A549 (cell line): ENCODE measurements around the gene RCCD1.

Experiments used
- MAZ ChIP-seq: fragments of 150-350 bp; IDR thresholded peaks from 2 replicates; pipeline ENCODE4 v1.6.1; 2014; ENCODE audit warnings: antibody characterized with exemption, low read depth, low read length, borderline replicate concordance
- MYC ChIP-seq: IDR thresholded peaks from 2 replicates; pipeline ENCODE4 v1.6.1; 2012; ENCODE audit warnings: mild to moderate bottlenecking, inconsistent platforms, low read length, improper control_type of control experiment, borderline replicate concordance
- POLR2A ChIP-seq: IDR thresholded peaks from 2 replicates; pipeline ENCODE4 v1.6.1; 2012; ENCODE audit warnings: mild to moderate bottlenecking, low read length
- RAD21 ChIP-seq, 2 experiments: fragments of >200 bp in 1 of 2; sonication (Bioruptor Twin) in 1 of 2; formaldehyde crosslinking in 1 of 2; IDR thresholded peaks in 1 of 2; conservative IDR thresholded peaks in 1 of 2; 2 replicates in 1 of 2; 3 replicates in 1 of 2; pipeline ENCODE4 v1.6.1; 2012 to 2018; ENCODE audit warnings: inconsistent platforms in 1 of 2
- RARB ChIP-seq: fragments of 250-450 bp; sonication (Bioruptor Pico); IDR thresholded peaks from 2 replicates; pipeline ENCODE4 v1.8.0; 2021; ENCODE audit warnings: mild to moderate bottlenecking, moderate library complexity
- TF ChIP-seq, protein P1 (sequence below): IDR thresholded peaks from 2 replicates; pipeline ENCODE4 v1.6.1; 2012; ENCODE audit warnings: low read depth, borderline replicate concordance

DNA sequence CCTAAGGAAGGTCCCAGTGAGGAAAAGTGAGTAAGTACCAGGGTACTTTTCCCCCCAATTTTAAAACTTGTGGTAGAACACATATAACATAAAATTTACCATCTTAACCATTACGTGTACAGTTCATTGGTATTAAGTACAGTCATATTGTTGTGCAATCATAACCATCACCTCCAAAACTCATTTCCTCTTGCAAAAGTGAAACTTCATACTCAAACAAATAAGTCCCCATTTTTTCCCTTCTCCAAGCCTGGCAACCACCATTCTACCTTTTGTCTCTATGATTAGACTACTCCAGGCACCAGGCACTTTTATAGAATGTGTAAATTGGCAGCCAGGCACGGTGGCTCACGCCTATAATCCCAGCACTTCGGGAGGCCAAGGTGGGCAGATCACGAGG, 27.5 kb downstream of the RCCD1 start:
- TF ChIP-seq POLR2A (no peak), RARB (CRISPR knock-in tag) (no peak), MAZ (no peak), RAD21 (conservative IDR thresholded peaks at IDR 0.05 in 1 of 2, IDR thresholded peaks at IDR 0.05 in 1 of 2) (no peak), MYC (no peak)
- TF ChIP-seq, protein P1, sequence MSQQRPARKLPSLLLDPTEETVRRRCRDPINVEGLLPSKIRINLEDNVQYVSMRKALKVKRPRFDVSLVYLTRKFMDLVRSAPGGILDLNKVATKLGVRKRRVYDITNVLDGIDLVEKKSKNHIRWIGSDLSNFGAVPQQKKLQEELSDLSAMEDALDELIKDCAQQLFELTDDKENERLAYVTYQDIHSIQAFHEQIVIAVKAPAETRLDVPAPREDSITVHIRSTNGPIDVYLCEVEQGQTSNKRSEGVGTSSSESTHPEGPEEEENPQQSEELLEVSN = no peak
